GM18507 (cell line): ENCODE measurements around the gene NFE2L1.
"Not testable (repeated sequence)": the region's sequence is repeated elsewhere in the genome, so short reads cannot be mapped to it uniquely, and the experiment has no call there.

Source experiments
- DNase-seq: peaks from one replicate; pipeline ENCODE4 v3.0.0; 2011; ENCODE audit warnings: low read depth; ENCODE audit not compliant: insufficient read length; ENCODE audit errors: extremely low spot score
- FAIRE-seq: peaks from 2 replicates; lab custom pipeline; 2011; peaks lifted over from hg19 to GRCh38; lab: Jason Lieb, UNC

Gene NFE2L1, protein sequence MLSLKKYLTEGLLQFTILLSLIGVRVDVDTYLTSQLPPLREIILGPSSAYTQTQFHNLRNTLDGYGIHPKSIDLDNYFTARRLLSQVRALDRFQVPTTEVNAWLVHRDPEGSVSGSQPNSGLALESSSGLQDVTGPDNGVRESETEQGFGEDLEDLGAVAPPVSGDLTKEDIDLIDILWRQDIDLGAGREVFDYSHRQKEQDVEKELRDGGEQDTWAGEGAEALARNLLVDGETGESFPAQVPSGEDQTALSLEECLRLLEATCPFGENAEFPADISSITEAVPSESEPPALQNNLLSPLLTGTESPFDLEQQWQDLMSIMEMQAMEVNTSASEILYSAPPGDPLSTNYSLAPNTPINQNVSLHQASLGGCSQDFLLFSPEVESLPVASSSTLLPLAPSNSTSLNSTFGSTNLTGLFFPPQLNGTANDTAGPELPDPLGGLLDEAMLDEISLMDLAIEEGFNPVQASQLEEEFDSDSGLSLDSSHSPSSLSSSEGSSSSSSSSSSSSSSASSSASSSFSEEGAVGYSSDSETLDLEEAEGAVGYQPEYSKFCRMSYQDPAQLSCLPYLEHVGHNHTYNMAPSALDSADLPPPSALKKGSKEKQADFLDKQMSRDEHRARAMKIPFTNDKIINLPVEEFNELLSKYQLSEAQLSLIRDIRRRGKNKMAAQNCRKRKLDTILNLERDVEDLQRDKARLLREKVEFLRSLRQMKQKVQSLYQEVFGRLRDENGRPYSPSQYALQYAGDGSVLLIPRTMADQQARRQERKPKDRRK

DNA sequence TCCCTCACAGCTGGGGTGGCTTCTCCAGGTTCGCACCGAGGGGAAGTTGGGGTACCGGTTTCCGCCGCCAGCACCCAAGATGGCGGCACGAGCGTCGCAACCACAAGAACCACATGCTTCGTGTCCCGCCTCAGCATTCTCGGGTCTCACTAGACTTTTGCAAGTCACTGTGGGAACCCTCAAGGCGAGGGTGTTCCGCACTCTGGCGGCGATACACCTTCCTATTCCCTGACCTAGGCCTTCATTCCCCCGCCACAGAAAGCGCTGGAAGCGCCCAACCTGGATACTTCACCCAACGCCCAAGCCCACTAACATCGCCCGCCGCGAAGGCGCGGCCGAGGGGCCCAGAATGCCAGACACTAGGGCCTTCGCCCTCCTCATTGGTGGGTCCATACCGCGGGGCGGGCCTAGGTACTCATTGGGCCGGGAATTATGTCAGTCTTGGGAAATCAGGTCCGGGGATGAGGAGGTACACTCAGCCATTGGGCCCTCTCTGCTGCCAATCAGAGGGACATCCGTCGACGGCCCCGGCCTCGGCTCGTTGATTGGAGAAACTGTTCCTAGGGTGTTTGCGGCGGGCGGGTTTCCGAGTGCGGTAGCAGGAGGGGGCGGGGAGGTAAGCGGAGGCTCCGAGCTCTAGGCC lies at the start of gene NFE2L1:
Gene NFE2L1, plus strand, starts transcription at position 619 of the 643 bp plus-strand sequence. CDS start 2,760 bp downstream, outside the sequence.
- DNase-seq = peak; percentile 85
- peak; percentile 93 for FAIRE-seq

GRCh38 chr17:47999582-47999981 lies 48.6 kb upstream of the NFE2L1 start:
- DNase-seq (no peak), FAIRE-seq (no peak)

DNA sequence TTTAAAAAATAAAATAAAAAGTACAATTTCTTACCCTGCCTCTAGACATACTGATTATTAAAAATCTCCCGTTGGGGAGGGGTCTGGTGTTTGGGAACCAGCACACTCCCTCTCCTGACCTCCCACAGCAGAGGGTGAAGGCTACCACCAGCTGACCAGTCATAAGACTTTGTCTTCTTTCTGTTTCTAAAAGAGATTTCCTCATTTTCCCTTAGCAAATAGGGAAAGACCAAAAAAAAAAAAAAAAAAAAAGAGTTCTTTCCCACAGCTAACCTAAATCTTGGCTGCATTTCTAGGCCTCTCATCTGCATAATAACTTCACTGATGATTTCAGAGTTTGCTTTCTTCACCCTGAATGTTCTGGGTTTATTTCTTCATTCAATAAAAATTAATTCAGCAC lies 47.0 kb upstream of the NFE2L1 start:
- FAIRE-seq (no peak), DNase-seq (no peak)

GRCh38 chr17:48001657-48002056 lies 46.5 kb upstream of the NFE2L1 start:
- not testable (repeated sequence) for DNase-seq, FAIRE-seq

DNA sequence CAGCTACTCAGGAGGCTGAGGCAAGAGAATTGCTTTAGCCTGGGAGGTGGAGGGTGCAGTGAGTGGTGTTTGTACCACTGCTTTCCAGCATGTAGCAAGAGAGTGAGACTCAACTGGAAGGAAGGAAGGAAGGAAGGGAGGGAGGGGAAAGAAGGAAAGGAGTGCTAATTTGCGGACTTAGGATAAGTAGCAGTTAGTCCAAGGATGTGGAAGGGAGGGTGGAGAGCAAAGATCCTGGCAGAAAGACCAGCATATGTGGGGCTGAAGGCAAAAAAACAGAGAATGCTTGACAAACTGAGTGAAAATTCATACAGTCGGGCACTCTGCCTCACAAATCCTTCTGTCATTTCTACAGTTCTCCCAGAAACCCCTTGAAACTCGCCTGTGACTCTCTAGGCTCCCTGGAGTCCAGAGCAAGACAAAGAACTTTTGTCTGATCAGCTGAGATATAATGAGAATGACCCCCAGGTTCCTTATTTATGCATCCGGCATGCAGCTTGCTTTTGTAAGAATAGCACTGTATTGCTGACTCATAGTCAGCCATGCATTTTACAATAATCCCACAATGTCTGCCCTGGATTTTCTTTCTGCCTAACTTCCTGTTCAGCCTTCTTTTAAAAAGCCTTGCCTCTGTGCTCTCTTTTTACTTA lies 45.8 kb upstream of the NFE2L1 start:
- DNase-seq = no peak
- peak; percentile 64 for FAIRE-seq

DNA sequence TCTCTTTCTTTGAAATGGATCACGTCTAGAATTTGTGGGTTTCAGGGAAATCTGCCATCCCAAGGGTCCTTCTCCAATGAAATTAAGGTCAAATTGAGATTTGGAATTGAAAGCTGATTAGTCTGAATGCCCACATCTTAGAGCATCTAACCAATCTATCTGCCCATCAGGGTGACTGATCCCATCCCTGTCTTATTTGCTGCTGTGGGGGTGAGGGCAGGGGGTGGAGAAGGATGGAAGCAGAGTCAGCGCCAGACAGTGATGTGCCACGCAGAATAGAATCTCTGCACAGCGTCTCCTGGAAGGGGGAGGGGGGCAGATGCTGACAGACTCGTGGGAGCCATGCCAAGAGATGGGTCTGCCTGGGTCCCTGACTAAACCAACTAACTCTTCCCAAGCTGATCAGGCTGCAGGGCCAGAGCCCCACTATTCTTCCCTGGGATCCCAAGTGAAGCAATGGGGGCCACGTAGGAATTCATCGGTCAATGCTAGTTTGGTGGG lies 45.2 kb upstream of the NFE2L1 start:
- no peak for DNase-seq
- no peak for FAIRE-seq

DNA sequence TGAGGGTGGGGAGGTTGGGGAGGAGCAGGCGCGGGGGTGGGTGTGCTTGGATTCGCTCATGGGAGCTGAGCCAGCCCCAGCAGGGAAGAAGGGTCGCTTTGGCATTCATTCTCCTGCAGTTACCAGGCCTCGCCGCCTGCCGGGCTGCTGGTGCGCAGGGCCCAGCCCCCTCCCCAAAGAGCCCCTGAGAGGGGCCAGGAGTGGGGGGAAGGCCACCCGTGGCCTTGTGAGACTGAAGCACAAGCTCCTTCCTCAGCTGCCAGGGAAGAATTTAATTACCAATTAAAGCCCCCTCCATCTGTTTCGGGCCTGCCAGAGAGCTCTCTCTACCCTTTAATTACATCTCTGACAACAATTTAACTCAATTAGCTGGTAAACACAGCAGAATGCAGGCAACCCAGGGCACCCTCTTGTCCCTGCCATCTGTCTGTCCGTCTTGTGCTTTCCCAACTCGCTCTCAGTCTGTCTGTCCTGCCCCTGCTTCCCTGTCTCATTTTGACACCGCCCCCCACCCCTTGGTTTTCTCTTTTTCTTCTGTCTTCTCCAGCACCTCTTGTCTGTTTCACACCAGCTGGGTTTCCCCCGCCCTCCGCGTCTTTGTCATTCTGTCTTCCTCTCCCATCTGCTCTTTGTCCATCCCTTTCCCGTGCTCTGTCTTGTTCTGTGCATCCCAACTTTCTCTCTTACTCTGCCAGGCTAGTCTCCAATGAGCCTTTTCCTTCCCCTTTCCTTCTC lies 44.6 kb upstream of the NFE2L1 start:
- DNase-seq = no peak

DNA sequence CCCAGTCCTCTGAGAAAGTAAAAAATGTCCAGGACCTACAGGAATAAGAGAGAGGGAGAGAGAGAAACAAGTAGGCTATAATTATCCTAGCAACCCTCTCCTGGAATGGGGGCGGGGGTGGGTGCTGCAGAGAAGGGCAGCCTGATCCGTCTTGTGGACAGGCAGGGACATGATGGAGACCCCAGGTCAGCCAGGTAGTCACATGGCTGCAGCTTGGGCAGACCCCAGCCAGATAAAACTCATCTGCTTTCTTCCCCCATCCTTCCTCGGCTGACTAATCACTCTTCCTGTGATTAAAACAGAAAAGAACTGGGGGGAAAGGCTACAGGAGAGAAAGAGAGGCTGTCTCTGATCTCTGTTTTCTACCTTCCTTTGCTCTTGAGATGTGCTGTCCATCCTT lies 43.2 kb upstream of the NFE2L1 start:
- DNase-seq = no peak

More for the DNA sequence above, 44.6 kb upstream of the NFE2L1 start:
- FAIRE-seq = no peak

DNA sequence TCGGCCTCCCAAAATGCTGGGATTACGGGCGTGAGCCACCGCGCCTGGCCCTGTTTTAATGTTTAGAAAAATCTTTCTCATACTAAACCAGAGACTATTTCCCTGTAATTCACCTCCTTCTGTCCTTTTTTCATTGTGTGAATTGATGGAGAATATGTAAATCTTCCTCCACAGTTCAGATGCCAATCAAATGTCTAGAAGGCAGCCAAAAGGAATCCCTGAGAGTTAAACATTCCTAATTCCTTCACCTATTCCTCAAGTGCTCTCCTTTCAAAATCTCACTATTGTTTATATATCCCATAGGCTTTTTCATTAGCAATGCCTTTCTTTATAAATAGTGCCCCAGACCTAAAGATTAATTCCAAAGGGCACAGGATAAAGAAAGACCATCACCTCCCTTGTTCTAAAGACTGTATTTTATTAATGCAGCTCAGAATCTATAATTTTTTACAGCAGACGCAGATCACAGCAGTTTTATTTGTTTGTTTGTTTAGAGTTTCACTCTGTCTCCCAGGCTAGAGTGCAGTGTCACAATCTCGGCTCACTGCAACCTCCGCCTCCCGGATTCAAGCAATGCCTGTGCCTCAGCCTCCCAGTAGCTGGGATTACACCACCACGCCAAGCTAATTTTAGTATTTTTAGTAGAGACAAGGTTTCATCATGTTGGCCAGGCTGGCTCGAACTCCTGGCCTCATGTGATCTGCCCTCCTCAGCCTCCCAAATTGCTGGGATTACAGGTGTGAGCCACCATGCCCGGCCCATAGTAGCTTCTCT lies 41.0 kb upstream of the NFE2L1 start:
- FAIRE-seq (no peak), DNase-seq (no peak)

More for the DNA sequence above, 43.2 kb upstream of the NFE2L1 start:
- FAIRE-seq = no peak

- DNase-seq (no peak), FAIRE-seq (no peak)
These were observed 38.0 kb upstream of the NFE2L1 start for GRCh38 chr17:48010193-48010592.

- FAIRE-seq = peak; percentile 70
These were observed 36.6 kb upstream of the NFE2L1 start for GRCh38 chr17:48011405-48012150.

GRCh38 chr17:48012151-48012520 lies 36.0 kb upstream of the NFE2L1 start:
- DNase-seq (peak; percentile 71), FAIRE-seq (peak; percentile 59)

More at GRCh38 chr17:48011405-48012150, 36.6 kb upstream of the NFE2L1 start:
- no peak for DNase-seq

DNA sequence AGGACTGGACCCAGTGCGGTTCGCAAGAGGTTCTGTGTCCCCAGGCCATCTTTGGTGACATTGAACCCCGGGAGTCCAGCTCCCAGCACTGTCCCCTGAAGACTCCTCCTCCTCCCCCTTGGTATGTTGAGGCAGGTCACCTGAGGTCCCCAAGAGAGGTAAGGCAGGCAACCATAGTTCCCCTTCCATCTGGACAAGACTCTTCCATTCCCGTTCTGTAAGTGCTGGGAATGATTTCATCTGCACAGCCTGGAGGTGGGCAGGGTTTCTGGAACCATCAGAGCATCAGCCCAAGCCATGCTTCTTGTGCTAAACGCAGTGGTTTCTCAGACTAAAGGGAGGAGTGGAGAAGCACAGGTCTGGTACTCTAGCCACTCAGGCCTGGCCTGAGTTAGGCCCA lies 35.5 kb upstream of the NFE2L1 start:
- FAIRE-seq (no peak), DNase-seq (no peak)

DNA sequence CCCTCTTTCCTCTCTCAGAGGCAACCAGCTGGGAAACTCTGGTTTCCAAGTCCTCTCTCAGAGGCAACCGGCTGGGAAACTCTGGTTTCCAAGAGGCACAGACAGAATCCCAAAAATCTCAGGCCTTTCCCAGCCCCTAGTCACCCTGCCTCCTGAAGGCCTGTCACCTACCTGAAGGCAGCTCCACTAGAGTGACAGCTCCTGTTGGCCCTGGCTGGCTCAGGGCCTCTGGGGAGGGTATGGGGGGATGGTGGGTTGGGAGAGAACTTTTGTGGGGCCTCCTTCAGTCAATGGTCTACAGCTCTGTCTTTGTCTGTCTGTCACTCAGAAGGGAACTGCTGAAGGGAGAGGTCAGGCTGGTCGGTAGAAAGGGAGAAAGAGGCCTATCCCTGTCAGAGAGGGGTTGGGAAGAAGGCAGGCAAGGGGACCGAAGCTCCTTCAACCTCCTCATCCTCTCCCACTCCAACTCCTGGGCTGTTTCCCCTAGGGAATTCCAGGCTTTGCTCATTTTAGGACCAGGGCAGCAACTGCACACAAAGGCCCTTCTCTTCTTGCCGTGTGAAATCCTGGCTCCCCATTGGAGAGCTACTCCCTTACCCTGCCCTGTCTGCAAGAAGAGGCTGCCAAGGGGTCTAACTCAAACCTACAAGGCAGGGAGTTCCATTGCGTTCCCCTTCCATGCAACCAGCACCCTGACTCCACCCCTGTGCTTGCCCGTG lies 34.1 kb upstream of the NFE2L1 start:
- no peak for DNase-seq
- FAIRE-seq = no peak

GRCh38 chr17:48014595-48015111 lies 33.5 kb upstream of the NFE2L1 start:
- FAIRE-seq (no peak), DNase-seq (no peak)

DNA sequence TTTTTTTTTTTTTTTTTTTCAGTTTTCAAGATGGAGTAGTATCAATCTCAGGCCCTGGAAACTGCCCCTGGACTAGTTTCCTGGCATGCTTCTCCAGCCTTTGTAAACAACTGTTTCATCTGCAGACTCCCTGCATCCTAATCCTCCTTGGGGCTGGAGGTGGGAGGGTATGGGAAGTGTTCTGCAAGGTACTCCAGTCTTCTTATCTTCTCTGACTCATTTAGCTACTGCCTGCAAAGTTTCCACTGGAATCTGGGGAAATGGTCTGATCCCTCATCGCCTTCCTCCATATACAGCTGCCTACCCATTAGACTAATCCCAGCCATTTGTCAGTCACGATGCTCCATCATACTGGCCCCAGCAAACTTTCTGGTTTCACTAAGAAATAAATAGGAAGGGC lies 32.0 kb upstream of the NFE2L1 start:
- no peak for FAIRE-seq
- DNase-seq = no peak

DNA sequence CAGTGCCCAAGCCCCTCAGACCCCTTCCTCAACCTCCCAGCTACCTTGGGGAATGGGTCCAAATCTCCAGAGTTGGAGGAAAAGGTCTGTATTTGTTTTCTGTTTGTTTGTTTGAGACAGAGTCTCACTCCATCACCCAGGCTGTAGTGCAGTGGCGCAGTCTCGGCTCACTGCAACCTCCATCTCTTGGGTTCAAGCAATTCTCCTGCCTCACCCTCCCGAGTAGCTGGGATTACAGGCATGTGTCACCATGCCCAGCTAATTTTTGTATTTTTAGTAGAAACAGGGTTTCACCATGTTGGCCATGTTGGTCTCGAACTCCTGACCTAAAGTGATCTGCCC lies 30.4 kb upstream of the NFE2L1 start:
- not testable (repeated sequence) for FAIRE-seq, DNase-seq
